H1 (cell line): ENCODE results near the gene PTPRT.

ENCODE experiments used
- CTCF ChIP-seq, 3 experiments: IDR thresholded peaks; 1 replicate in 2 of 3; 2 replicates in 1 of 3; pipeline versions ENCODE4 v1.5.1 to v1.6.1; 2011; ENCODE audit warnings: low read length in 3 of 3, mild to moderate bottlenecking in 3 of 3, inconsistent platforms in 2 of 3, low read depth in 1 of 3, moderate library complexity in 1 of 3; ENCODE audit not compliant: insufficient read depth in 1 of 3; ENCODE audit errors: control extremely low read depth in 1 of 3
- MAX ChIP-seq: IDR thresholded peaks from 2 replicates; pipeline ENCODE4 v1.6.1; 2012; ENCODE audit warnings: inconsistent platforms

GRCh38 chr20:42572320-42573016, 617.2 kb downstream of the PTPRT start:
- TF ChIP-seq CTCF (IDR thresholded peaks at IDR 0.05; ENCODE audit: control extremely low read depth in 1 of 3, insufficient read depth in 1 of 3, low read depth in 1 of 3, low read length in 3 of 3): no peak
- TF ChIP-seq MAX: no peak
